DND-41 (cell line): Measurements from ENCODE around the gene ADGRG4.

Experiments
- EZH2 ChIP-seq: IDR thresholded peaks from 3 replicates; pipeline ENCODE4 v1.6.1; 2012; ENCODE audit warnings: borderline replicate concordance, low read depth, mild to moderate bottlenecking, moderate library complexity, low read length, inconsistent platforms; ENCODE audit not compliant: severe bottlenecking
- TF ChIP-seq, protein P1 (sequence below): IDR thresholded peaks from 2 replicates; pipeline ENCODE4 v1.5.1; 2012; ENCODE audit warnings: borderline replicate concordance, low read length, moderate library complexity, mild to moderate bottlenecking; ENCODE audit not compliant: poor library complexity, severe bottlenecking; ENCODE audit errors: extremely low read depth

DNA sequence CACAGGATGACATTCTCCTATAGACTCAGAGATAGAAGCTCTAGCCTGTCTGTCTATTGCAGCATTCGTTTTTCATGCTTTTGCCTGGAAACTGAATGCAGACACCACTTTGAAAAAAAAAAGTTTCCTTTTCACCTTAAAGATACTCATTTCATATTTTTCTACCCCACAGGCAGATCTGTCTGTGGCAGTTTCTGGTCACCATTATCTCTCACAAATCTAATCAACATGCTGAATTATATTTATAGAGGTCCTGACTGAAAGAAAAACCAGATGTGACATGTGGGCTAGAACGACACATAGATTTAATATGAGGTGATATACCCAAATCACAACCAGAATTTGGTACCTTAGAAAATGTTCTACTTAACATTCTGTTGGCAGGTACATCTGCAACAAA, 28.2 kb downstream of the ADGRG4 start:
- TF ChIP-seq, protein P1, sequence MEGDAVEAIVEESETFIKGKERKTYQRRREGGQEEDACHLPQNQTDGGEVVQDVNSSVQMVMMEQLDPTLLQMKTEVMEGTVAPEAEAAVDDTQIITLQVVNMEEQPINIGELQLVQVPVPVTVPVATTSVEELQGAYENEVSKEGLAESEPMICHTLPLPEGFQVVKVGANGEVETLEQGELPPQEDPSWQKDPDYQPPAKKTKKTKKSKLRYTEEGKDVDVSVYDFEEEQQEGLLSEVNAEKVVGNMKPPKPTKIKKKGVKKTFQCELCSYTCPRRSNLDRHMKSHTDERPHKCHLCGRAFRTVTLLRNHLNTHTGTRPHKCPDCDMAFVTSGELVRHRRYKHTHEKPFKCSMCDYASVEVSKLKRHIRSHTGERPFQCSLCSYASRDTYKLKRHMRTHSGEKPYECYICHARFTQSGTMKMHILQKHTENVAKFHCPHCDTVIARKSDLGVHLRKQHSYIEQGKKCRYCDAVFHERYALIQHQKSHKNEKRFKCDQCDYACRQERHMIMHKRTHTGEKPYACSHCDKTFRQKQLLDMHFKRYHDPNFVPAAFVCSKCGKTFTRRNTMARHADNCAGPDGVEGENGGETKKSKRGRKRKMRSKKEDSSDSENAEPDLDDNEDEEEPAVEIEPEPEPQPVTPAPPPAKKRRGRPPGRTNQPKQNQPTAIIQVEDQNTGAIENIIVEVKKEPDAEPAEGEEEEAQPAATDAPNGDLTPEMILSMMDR: no peak
- TF ChIP-seq EZH2: no peak
